ENCODE measurements around the gene NKIRAS1.

DNA sequence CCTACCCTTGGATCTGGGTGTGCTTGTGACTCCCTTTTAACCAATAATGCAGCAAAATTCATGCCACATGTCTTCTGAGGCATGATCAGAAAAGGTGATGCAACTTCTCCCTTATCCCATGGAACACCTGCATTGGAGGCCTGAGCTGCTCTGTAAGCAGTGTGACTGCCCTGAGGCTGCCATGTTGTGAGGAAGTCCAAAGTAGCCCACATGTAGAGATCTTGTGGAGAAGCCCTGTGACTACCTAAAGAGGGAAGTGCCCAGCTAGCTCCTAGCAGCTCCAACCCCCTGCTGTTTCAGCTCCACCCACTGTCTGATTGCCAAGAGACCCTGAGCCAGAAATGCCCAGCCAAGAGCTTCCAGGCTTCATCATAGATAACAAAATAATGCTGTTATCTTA lies 21.9 kb upstream of the NKIRAS1 start:
- TF ChIP-seq CTCF (IDR thresholded peaks at IDR 0.05; ENCODE audit: control extremely low read depth in 1 of 3, insufficient read depth in 1 of 3, low read depth in 1 of 3, low read length in 3 of 3) (no peak), ZNF274 (IDR thresholded peaks at IDR 0.05; ENCODE audit: borderline replicate concordance, extremely low read depth, low read length) (no peak), EGR1 (IDR thresholded peaks at IDR 0.05; ENCODE audit: borderline replicate concordance, low read depth, low read length) (no peak), TEAD4 (IDR thresholded peaks at IDR 0.05; ENCODE audit: low read depth, low read length) (no peak), ATF2 (IDR thresholded peaks at IDR 0.05; ENCODE audit: low read length) (no peak), NRF1 (IDR thresholded peaks at IDR 0.05; ENCODE audit: low read depth, low read length) (no peak), ASH2L (IDR thresholded peaks at IDR 0.05; ENCODE audit: low read length) (no peak), MAX (IDR thresholded peaks at IDR 0.05) (no peak), YY1 (IDR thresholded peaks at IDR 0.05; ENCODE audit: low read depth, low read length) (no peak)

Data from H1 (cell line).